Effector memory CD4-positive, alpha-beta T cell (primary cell): ENCODE data around the gene ETV1.

Source experiments
- DNase-seq, 3 donors: peaks; one replicate each; pipeline ENCODE4 v3.0.0-alpha.2; 2020
- H3K27ac ChIP-seq: 2 replicates; pipeline ENCODE4 v1.7.0; 2013; ENCODE audit warnings: mild to moderate bottlenecking, low read length, moderate library complexity; ENCODE audit not compliant: insufficient read depth, poor library complexity, severe bottlenecking
- H3K27me3 ChIP-seq: replicated peaks from 2 replicates; pipeline ENCODE4 v1.7.0; 2013; ENCODE audit warnings: mild to moderate bottlenecking, low read length; ENCODE audit not compliant: insufficient read depth, control insufficient read depth, poor library complexity, severe bottlenecking
- H3K36me3 ChIP-seq: 2 replicates; pipeline ENCODE4 v1.7.0; 2013; ENCODE audit warnings: mild to moderate bottlenecking, low read length, moderate library complexity; ENCODE audit not compliant: control insufficient read depth, insufficient read depth
- H3K4me1 ChIP-seq: 2 replicates; pipeline ENCODE4 v1.7.0; 2013; ENCODE audit warnings: low read length, mild to moderate bottlenecking; ENCODE audit not compliant: control insufficient read depth, insufficient read depth, poor library complexity, severe bottlenecking
- H3K4me3 ChIP-seq: 2 replicates; pipeline ENCODE4 v1.7.0; 2013; ENCODE audit warnings: low read length, low read depth, mild to moderate bottlenecking; ENCODE audit not compliant: insufficient read depth, poor library complexity, severe bottlenecking
- H3K9me3 ChIP-seq: 2 replicates; pipeline ENCODE4 v1.7.0; 2013; ENCODE audit warnings: mild to moderate bottlenecking, low read length, moderate library complexity; ENCODE audit not compliant: control insufficient read depth

The ETV1 gene

DNA sequence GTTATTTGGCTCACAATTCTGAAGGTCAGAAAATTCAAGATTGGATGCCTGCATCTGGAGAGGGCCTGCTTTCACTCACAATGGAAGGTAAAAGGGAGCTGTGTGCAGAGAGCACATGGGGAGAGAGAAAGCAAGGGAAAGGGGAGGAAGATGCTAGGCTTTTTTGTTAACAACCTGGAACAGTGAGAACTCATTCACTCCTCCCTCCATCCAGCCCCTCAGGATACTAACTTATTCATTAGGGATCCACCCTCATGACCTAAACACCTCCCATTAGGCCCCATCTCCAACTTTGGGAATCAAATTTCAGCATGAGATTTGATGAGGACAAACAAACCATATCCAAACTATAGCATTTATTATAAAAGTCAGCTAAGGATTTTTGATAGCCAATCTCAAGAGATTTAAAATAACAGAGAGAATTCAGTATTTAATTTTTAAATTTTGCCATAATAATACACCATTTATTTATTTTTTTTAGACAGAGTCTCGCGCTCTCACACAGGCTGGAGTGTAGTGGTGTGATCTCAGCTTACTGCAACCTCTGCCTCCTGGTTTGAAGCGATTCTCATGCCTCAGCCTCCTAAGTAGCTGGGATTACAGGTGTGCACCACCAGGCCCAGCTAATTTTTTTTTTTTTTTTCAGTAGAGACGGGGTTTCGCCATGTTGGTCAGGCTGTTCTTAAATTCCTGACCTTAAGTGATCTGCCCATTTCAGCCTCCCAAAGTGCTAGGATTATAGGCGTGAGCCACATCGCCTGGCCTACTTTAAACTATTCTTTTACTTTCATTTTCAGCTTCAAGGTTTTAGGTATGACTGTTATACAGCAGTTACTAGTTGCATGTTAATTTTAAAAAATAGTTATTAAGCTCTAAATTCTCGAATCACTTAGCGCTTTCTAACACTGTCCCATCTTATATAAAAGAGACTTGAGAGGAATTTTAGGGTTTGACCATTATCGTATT, 20.3 kb upstream of the ETV1 start:
- no peaks in the 10 kb centered on the region for H3K27me3 ChIP-seq

DNA sequence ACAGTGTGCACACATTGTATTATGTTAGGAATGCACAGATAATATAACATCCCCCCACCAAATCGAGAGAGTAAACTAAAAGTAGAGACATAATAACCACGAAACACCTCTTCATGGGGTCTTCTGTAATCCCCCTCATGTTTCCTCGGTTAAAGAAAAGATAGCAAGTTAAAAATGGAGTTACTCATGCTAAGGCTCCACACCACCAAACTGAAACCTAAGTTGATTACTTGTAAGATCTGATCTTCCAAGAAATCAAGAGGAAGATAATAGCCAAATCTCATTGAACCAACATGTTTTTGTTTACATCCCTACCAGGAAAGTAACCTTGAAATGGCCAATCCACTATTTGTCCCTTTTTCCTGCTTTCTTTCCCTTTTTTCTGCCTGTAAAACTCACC, 11.7 kb upstream of the ETV1 start:
- no peak overlapping the region for H3K27ac ChIP-seq
- DNase-seq: no peak
- no peaks in the 10 kb centered on the region for H3K27me3 ChIP-seq
- no peaks in the 10 kb centered on the region for H3K4me1 ChIP-seq
- no peaks in the 10 kb centered on the region for H3K9me3 ChIP-seq
- H3K36me3 ChIP-seq: no peaks in the 10 kb centered on the region
- no peak overlapping the region for H3K4me3 ChIP-seq

More for the DNA sequence above, 20.3 kb upstream of the ETV1 start:
- no peak for DNase-seq
- Histone ChIP-seq H3K4me3 (no peak overlapping the region), H3K4me1 (no peaks in the 10 kb centered on the region), H3K9me3 (no peaks in the 10 kb centered on the region), H3K36me3 (no peaks in the 10 kb centered on the region), H3K27ac (no peak overlapping the region)

DNA sequence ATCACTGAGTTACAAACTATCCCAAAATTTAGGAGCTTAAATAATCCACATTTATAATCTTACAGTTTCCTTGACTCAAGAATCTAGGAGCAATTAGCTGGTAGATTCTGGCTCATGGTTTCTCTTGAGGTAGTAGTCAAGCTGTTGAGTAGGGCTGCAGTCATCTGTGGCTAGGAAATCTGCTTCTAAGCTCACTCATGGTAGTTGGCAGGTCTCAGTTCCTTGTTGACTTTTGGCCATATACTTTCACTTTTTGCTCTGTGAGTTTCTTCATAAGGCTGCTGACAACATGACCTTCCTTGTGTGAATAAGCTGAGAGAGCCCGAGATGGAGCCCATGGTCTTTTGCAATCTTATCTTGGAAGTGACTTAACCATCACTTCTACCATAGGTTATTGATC, 10.8 kb upstream of the ETV1 start:
- Histone ChIP-seq H3K27me3 (no peaks in the 10 kb centered on the region), H3K27ac (no peak overlapping the region), H3K4me1 (no peaks in the 10 kb centered on the region), H3K9me3 (no peaks in the 10 kb centered on the region), H3K4me3 (no peak overlapping the region), H3K36me3 (no peaks in the 10 kb centered on the region)
- DNase-seq: no peak

DNA sequence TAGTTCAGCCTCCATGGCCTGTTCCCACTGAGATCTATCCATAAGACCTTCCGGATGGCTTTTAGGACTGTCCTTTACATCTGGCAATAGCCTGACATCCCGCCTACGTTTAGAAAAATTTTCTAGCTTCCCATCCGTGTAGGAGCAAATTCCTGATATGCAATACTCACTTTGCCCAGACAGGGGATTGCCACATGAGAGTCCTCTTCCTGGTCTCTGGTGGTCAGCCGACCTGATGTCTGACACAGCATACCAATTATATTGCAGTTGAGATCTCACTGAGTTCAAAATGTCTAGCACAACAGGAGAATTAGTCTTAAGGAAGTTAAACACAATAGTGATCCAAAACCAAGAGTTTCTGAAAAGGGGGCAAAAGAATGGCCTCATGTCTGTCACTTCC, 9.4 kb upstream of the ETV1 start:
- DNase-seq: no peak
- Histone ChIP-seq H3K27me3 (no peaks in the 10 kb centered on the region), H3K27ac (no peak overlapping the region), H3K36me3 (no peaks in the 10 kb centered on the region), H3K9me3 (no peaks in the 10 kb centered on the region), H3K4me3 (no peak overlapping the region), H3K4me1 (no peaks in the 10 kb centered on the region)

DNA sequence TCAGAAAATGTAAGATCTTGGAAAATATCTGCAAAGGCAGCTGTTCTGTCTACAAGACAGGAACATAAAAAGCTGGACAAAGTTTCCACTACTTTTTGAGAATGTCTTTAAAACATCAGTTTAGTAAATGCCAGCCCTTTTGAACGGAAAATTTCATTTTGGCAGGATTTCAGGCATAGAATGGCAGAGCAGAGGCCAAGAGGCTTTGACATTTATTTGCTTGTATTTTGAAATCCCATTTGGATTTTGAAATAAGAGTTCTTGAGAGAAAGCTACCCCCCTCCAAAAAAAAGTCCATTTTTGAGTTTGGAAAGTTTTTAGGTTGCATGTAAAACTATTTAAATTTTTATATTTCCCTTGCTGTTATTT, 3.1 kb upstream of the ETV1 start:
- no peak for DNase-seq
- Histone ChIP-seq H3K4me1 (peaks cover 3% of the 10 kb centered on the region), H3K27me3 (peaks cover 21% of the 10 kb centered on the region), H3K4me3 (no peak overlapping the region), H3K36me3 (no peaks in the 10 kb centered on the region), H3K27ac (no peak overlapping the region), H3K9me3 (no peaks in the 10 kb centered on the region)

DNA sequence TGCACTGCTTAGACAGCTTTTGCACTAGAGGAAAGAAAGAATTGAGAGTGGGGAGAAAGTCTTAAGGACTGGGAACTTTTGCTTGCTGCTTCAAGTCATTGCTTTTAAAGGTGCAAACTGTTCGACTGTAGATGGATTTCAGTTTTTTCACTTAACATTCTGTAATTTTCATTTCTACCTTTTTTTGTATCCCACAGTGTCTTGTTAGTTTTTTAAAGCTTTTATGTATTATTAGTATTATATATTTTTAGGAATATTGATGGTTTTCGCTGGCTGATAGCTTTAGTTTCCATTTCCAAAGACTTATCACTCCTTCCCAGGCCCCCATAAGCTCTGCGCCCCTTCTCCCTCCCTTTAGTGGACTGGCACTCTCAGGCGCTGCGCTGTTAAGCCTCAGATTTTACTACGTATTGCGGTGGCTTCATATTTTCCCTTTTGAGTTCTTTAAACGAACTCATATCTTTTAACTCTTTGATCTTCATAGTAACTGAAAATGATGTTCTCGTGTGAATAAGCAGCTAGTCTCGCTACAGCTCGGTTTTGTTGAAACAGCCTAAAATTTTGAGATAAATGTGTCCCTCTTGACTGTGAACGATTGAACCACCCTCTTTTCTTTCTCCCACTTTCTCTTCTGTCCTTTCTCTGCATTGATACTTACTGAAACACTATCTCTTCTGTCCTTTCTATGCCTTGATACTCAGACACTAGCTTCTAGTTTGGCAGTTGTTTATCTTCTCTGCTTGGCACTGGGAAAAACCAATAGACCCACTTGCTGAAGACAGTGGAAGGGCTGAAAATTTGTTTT, 2.5 kb upstream of the ETV1 start:
- Histone ChIP-seq H3K27ac (no peak overlapping the region), H3K36me3 (no peaks in the 10 kb centered on the region), H3K27me3 (peaks cover 21% of the 10 kb centered on the region), H3K4me1 (peaks cover 3% of the 10 kb centered on the region), H3K9me3 (no peaks in the 10 kb centered on the region), H3K4me3 (peak overlapping the region; percentile 66)
- DNase-seq: no peak

DNA sequence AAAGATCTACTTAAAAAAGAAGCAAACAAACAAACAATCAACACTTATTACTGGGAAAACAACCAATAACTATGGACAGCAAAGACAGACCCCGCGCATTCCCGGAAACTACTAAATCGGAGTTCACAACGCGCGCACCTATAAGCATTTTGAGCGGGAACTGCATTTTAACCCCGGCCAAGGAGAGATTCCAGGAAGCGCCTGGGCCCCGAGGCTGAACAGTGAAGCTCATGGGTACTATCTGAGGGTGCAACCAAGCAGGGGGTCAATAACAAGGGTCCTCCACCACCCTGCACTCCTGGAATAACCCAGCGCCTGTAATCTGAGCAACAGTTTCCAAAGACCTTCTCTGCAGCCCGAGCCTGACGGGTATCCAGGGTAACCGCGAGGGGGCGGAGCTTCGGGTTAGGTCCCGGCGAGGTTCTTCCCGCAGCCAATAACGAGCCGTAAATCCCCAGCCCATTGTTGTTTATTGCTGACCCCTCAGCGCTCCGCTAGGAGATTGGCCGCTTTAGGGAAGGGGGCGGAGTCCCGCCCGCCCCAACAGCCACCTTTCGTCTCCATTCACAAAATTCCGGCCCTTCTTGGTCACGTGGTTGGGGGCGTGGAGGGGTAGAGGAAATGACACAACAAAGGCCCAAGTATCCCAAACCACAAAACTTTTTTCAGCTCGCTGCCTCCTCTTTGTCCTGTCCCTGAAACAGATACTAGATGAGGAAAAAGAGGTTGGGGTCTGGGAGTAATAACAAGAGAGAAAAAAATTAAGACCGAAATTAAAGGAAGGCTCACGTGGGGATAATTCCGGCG, 1.7 kb upstream of the ETV1 start:
- Histone ChIP-seq H3K27me3 (peaks cover 21% of the 10 kb centered on the region), H3K4me3 (peak overlapping the region; percentile 66), H3K9me3 (no peaks in the 10 kb centered on the region), H3K27ac (no peak overlapping the region), H3K36me3 (no peaks in the 10 kb centered on the region), H3K4me1 (peaks cover 3% of the 10 kb centered on the region)
- DNase-seq: peak; percentile 46 to 61 (median 60)

DNA sequence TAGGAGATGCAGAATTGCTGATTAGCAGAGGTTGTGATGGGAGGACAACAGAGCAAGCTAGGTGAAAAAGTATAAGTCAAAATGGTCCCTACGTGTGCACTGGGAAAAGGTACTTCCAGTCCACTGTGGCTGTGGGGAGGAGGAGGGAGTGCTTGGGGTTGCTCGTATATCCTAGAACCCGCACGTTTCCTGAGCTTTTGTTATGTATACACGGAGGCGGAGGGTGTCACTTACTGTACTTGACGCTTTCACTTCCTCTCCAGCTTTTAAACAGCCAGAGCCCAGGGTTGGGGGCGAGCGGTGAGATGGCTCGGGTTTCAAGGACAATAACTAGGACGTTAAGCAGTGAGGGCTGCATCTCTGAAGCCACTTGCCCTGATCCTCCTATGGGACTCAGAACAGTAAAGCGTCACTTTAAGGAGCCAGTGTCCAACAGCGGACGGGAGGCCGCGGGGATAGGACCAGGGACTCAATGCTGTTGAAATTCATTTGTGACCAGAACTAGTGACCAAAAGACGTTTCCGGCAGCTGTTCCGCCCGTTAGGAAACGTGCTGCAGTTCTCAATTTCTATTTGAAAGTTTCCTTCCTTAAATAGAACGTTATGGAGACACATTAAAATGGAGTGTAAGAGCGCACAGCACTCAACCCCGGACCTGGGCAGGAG, 985 bp upstream of the ETV1 start:
- Histone ChIP-seq H3K27ac (peak overlapping the region; percentile 9), H3K4me1 (peaks cover 3% of the 10 kb centered on the region), H3K9me3 (no peaks in the 10 kb centered on the region), H3K36me3 (no peaks in the 10 kb centered on the region), H3K4me3 (peak overlapping the region; percentile 66), H3K27me3 (peaks cover 21% of the 10 kb centered on the region)
- no peak for DNase-seq

DNA sequence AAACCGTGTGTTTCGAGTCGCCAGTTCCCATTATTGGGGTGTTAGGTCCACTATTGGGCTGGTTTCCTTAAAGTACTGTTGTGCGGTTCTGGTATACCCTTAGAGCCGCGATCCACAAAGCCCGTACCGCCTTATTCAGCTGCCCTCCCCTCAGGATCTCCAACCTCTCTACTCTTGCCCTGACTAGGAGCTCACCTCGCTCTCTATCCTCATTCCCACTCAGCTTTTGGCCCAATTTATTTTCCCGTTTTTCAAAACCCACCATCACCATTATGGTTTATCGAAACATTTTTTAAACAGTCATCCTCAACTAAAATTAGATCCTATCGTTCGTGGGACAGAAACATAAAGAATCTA, 461 bp upstream of the ETV1 start:
- H3K4me3 ChIP-seq: peak overlapping the region; percentile 66
- no peaks in the 10 kb centered on the region for H3K36me3 ChIP-seq
- H3K9me3 ChIP-seq: no peaks in the 10 kb centered on the region
- H3K27me3 ChIP-seq: peaks cover 21% of the 10 kb centered on the region
- H3K27ac ChIP-seq: no peak overlapping the region
- H3K4me1 ChIP-seq: peaks cover 3% of the 10 kb centered on the region
- DNase-seq: no peak
